HUES64 (cell line): Measurements from ENCODE around the gene PTPRM.

Source experiments
- H3K27ac ChIP-seq: 2 replicates; pipeline ENCODE4 v1.7.0; 2013; ENCODE audit warnings: low read depth, low read length, inconsistent platforms
- H3K27me3 ChIP-seq: 2 replicates; pipeline ENCODE4 v1.6.1; 2013; ENCODE audit warnings: mild to moderate bottlenecking, low read length; ENCODE audit not compliant: insufficient read depth
- H3K36me3 ChIP-seq: 2 replicates; pipeline ENCODE4 v1.6.1; 2013; ENCODE audit warnings: mild to moderate bottlenecking, low read length; ENCODE audit not compliant: insufficient read depth
- H3K4me1 ChIP-seq: 2 replicates; pipeline ENCODE4 v1.6.1; 2013; ENCODE audit warnings: mild to moderate bottlenecking, low read length, moderate library complexity; ENCODE audit not compliant: insufficient read depth
- H3K4me3 ChIP-seq: 2 replicates; pipeline ENCODE4 v1.5.1; 2013; ENCODE audit warnings: mild to moderate bottlenecking, low read length, moderate library complexity
- H3K9ac ChIP-seq: 2 replicates; pipeline ENCODE4 v1.6.1; 2013; ENCODE audit warnings: mild to moderate bottlenecking, low read depth, low read length
- H3K9me3 ChIP-seq: 2 replicates; pipeline ENCODE4 v1.6.1; 2013; ENCODE audit warnings: low read depth, low read length; ENCODE audit not compliant: insufficient read depth
- WGBS: fragments of 150-250, 120-280 bp; methylation state at CpG from one replicate; pipeline ENCODE4 v1.1.7; 2013; ENCODE audit warnings: missing lambda C conversion rate; 5-methylcytosine and 5-hydroxymethylcytosine counted together

PTPRM gene

GRCh38 chr18:7746106-7746505, 179.0 kb downstream of the PTPRM start:
- Histone ChIP-seq H3K36me3 (no peaks in the 10 kb centered on the region), H3K4me1 (peaks cover 34% of the 10 kb centered on the region), H3K4me3 (no peak overlapping the region), H3K9ac (no peak overlapping the region), H3K9me3 (peaks cover 15% of the 10 kb centered on the region), H3K27ac (no peak overlapping the region), H3K27me3 (no peaks in the 10 kb centered on the region)
- 96% methylated on average over 2 of the region's 3 CpGs for WGBS

- Histone ChIP-seq H3K9me3 (peaks cover 15% of the 10 kb centered on the region), H3K36me3 (no peaks in the 10 kb centered on the region), H3K27ac (no peak overlapping the region), H3K4me3 (no peak overlapping the region), H3K9ac (no peak overlapping the region), H3K27me3 (no peaks in the 10 kb centered on the region), H3K4me1 (peaks cover 15% of the 10 kb centered on the region)
- 90% methylated on average over 3 of the region's 4 CpGs for WGBS
Measured at GRCh38 chr18:7748251-7749007, 181.3 kb downstream of the PTPRM start.

GRCh38 chr18:7749008-7749405, 181.9 kb downstream of the PTPRM start:
- H3K27me3 ChIP-seq: no peaks in the 10 kb centered on the region
- H3K4me1 ChIP-seq: peaks cover 15% of the 10 kb centered on the region
- WGBS: 86% methylated on average over 2 of the region's 2 CpGs
- H3K9ac ChIP-seq: no peak overlapping the region
- no peak overlapping the region for H3K27ac ChIP-seq
- H3K9me3 ChIP-seq: peaks cover 15% of the 10 kb centered on the region
- H3K36me3 ChIP-seq: no peaks in the 10 kb centered on the region
- H3K4me3 ChIP-seq: no peak overlapping the region

- Histone ChIP-seq H3K27ac (no peak overlapping the region), H3K27me3 (no peaks in the 10 kb centered on the region)
Measured at GRCh38 chr18:7749510-7749981, 182.4 kb downstream of the PTPRM start.

GRCh38 chr18:7750095-7750663, 183.1 kb downstream of the PTPRM start:
- no peak overlapping the region for H3K27ac ChIP-seq
- WGBS: 71% methylated on average over 4 of the region's 6 CpGs

More at GRCh38 chr18:7749510-7749981, 182.4 kb downstream of the PTPRM start:
- 61% methylated on average over 2 of the region's 2 CpGs for whole genome bisulfite sequencing
- Histone ChIP-seq H3K36me3 (no peaks in the 10 kb centered on the region), H3K9ac (no peak overlapping the region), H3K9me3 (peaks cover 15% of the 10 kb centered on the region), H3K4me1 (peaks cover 15% of the 10 kb centered on the region), H3K4me3 (no peak overlapping the region)

GRCh38 chr18:7750966-7751365, 183.8 kb downstream of the PTPRM start:
- Histone ChIP-seq H3K9ac (no peak overlapping the region), H3K4me1 (peaks cover 15% of the 10 kb centered on the region), H3K27me3 (no peaks in the 10 kb centered on the region), H3K4me3 (no peak overlapping the region), H3K36me3 (no peaks in the 10 kb centered on the region), H3K9me3 (peaks cover 3% of the 10 kb centered on the region), H3K27ac (no peak overlapping the region)
- 82% methylated on average over 4 of the region's 5 CpGs for WGBS

More at GRCh38 chr18:7750095-7750663, 183.1 kb downstream of the PTPRM start:
- Histone ChIP-seq H3K36me3 (no peaks in the 10 kb centered on the region), H3K4me1 (peaks cover 15% of the 10 kb centered on the region), H3K9ac (no peak overlapping the region), H3K27me3 (no peaks in the 10 kb centered on the region), H3K9me3 (peaks cover 10% of the 10 kb centered on the region), H3K4me3 (no peak overlapping the region)

- Histone ChIP-seq H3K36me3 (no peaks in the 10 kb centered on the region), H3K27ac (no peak overlapping the region), H3K4me3 (no peak overlapping the region), H3K9ac (no peak overlapping the region), H3K4me1 (peaks cover 7% of the 10 kb centered on the region), H3K9me3 (no peaks in the 10 kb centered on the region), H3K27me3 (no peaks in the 10 kb centered on the region)
- 100% methylated on average over 1 of the region's 1 CpG for WGBS
Measured at GRCh38 chr18:7754258-7754657, 187.1 kb downstream of the PTPRM start.

- H3K27ac ChIP-seq: no peak overlapping the region
- no peak overlapping the region for H3K9ac ChIP-seq
- H3K4me3 ChIP-seq: no peak overlapping the region
- 0 out of 2 replicates have a peak, but pooled peaks cover 3% of the 10 kb centered on the region for H3K4me1 ChIP-seq
- no peaks in the 10 kb centered on the region for H3K27me3 ChIP-seq
- no peaks in the 10 kb centered on the region for H3K36me3 ChIP-seq
- 89% methylated on average over 6 of the region's 7 CpGs for WGBS
- no peaks in the 10 kb centered on the region for H3K9me3 ChIP-seq
Measured at GRCh38 chr18:7754725-7755181, 187.6 kb downstream of the PTPRM start.

- no peak overlapping the region for H3K9ac ChIP-seq
- H3K4me3 ChIP-seq: no peak overlapping the region
- no peaks in the 10 kb centered on the region for H3K4me1 ChIP-seq
- no peak overlapping the region for H3K27ac ChIP-seq
- H3K27me3 ChIP-seq: no peaks in the 10 kb centered on the region
- H3K9me3 ChIP-seq: no peaks in the 10 kb centered on the region
- no peaks in the 10 kb centered on the region for H3K36me3 ChIP-seq
- WGBS: 98% methylated on average over 4 of the region's 4 CpGs
Measured at GRCh38 chr18:7755753-7756475, 188.8 kb downstream of the PTPRM start.

- no peaks in the 10 kb centered on the region for H3K9me3 ChIP-seq
- H3K27me3 ChIP-seq: no peaks in the 10 kb centered on the region
- H3K36me3 ChIP-seq: no peaks in the 10 kb centered on the region
- no peak overlapping the region for H3K4me3 ChIP-seq
- no peak overlapping the region for H3K9ac ChIP-seq
- H3K27ac ChIP-seq: no peak overlapping the region
- WGBS: 94% methylated on average over 2 of the region's 2 CpGs
- no peaks in the 10 kb centered on the region for H3K4me1 ChIP-seq
Measured at GRCh38 chr18:7757175-7757574, 190.1 kb downstream of the PTPRM start.

GRCh38 chr18:7758764-7759163, 191.6 kb downstream of the PTPRM start:
- H3K9ac ChIP-seq: no peak overlapping the region
- H3K27ac ChIP-seq: no peak overlapping the region
- WGBS: 87% methylated on average over 2 of the region's 2 CpGs
- no peaks in the 10 kb centered on the region for H3K4me1 ChIP-seq
- H3K36me3 ChIP-seq: no peaks in the 10 kb centered on the region
- no peaks in the 10 kb centered on the region for H3K27me3 ChIP-seq
- no peaks in the 10 kb centered on the region for H3K9me3 ChIP-seq
- H3K4me3 ChIP-seq: no peak overlapping the region
